MV-4-11 (cell line): ENCODE data around the gene SBK3.
"Not testable (repeated sequence)": the region's sequence is repeated elsewhere in the genome, so short reads cannot be mapped to it uniquely, and the experiment has no call there.

Experiments used
- DNase-seq: peaks from one replicate; lab custom pipeline; 2025; lab: John Stamatoyannopoulos, UW

Gene SBK3

GRCh38 chr19:55540619-55541018 lies 4.7 kb downstream of the SBK3 start:
- no peak for DNase-seq

GRCh38 chr19:55539090-55539984 lies 6.0 kb downstream of the SBK3 start:
- DNase-seq = no peak

- DNase-seq = no peak
Observed at GRCh38 chr19:55538132-55538531, 7.2 kb downstream of the SBK3 start.

GRCh38 chr19:55537741-55538111 lies 7.6 kb downstream of the SBK3 start:
- no peak for DNase-seq

GRCh38 chr19:55536951-55537740 lies 8.2 kb downstream of the SBK3 start, which contains the start of gene SBK2:
TSS of gene SBK2 (minus strand) at chr19:55537133. CDS start at chr19:55536294, 839 bp downstream.
- DNase-seq = no peak

- DNase-seq = no peak
Observed at GRCh38 chr19:55536366-55536765, 9.0 kb downstream of the SBK3 start.

GRCh38 chr19:55535965-55536350 lies 9.4 kb downstream of the SBK3 start:
- DNase-seq = no peak

GRCh38 chr19:55535173-55535964 lies 10.0 kb downstream of the SBK3 start:
- DNase-seq = peak; percentile 47

GRCh38 chr19:55534280-55534679 lies 11.1 kb downstream of the SBK3 start:
- not testable (repeated sequence) for DNase-seq

- DNase-seq = no peak
Observed at GRCh38 chr19:55530996-55531395, 14.3 kb downstream of the SBK3 start.

- DNase-seq = no peak
Observed at GRCh38 chr19:55529636-55530234, 15.6 kb downstream of the SBK3 start.

- DNase-seq = no peak
Observed at GRCh38 chr19:55528030-55528803, 17.1 kb downstream of the SBK3 start.

GRCh38 chr19:55527197-55528029 lies 17.9 kb downstream of the SBK3 start:
- DNase-seq = no peak

GRCh38 chr19:55526216-55527196 lies 18.8 kb downstream of the SBK3 start:
- peak; percentile 30 for DNase-seq

GRCh38 chr19:55525289-55526101 lies 19.8 kb downstream of the SBK3 start:
- DNase-seq = no peak

- DNase-seq = no peak
Observed at GRCh38 chr19:55520691-55521292, 24.6 kb downstream of the SBK3 start.

- DNase-seq = no peak
Observed at GRCh38 chr19:55519451-55520311, 25.7 kb downstream of the SBK3 start.
